Fibroblast of villous mesenchyme (primary cell): Measurements from ENCODE around the gene WNT9B. TPM values are rescaled to one million over a fixed set of nuclear protein-coding genes. Genes with fewer than 3 reads are reported as not detected.

Experiments used
- DNase-seq: peaks from one replicate; pipeline ENCODE4 v3.0.0-alpha.2; 2010; ENCODE audit warnings: low read depth
- H3K4me3 ChIP-seq: 2 replicates; pipeline ENCODE4 v1.5.1; 2011; ENCODE audit warnings: low read depth, mild to moderate bottlenecking, low read length
- CTCF ChIP-seq: IDR thresholded peaks from 2 replicates; pipeline ENCODE4 v1.5.1; 2012; ENCODE audit warnings: low read depth, mild to moderate bottlenecking, low read length; ENCODE audit not compliant: insufficient read depth
- total RNA-seq: library from RNA; depleted of rRNA; stranded (reverse); fragments of >200 nt; gene quantifications from 2 replicates; pipeline ENCODE4 v1.2.3, GENCODE V29; 2012

Gene WNT9B
- total RNA-seq, 1 donor = not detected

- DNase-seq = peak; percentile 44
These were observed 39.3 kb upstream of the WNT9B start for GRCh38 chr17:46811978-46812583.

GRCh38 chr17:46812624-46813318 is 38.6 kb upstream of the WNT9B start:
- H3K4me3 ChIP-seq = no peak overlapping the region
- no peak for DNase-seq
- TF ChIP-seq CTCF = no peak

More at GRCh38 chr17:46811978-46812583, 39.3 kb upstream of the WNT9B start:
- H3K4me3 ChIP-seq = no peak overlapping the region
- no peak for TF ChIP-seq CTCF

DNA sequence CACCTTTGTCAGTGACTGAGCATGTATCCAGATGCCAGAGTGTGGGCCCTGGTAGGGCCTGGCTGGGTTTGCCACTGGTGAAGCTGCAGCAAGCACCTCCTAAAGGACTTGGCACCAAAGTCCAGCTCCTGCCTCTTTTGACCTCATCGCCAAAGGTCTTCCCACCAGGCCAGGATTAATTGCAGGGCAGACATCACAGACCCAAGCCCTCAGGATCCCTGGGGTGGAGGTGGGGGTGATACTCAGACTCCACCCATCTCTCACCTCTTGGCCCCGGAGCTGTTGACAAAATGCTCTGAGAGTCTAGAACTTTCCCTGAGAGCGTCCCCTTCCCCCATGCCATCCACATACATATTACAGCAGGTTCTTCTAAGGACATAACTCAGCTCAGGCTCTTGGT is 37.5 kb upstream of the WNT9B start:
- TF ChIP-seq CTCF = no peak
- no peak for DNase-seq
- H3K4me3 ChIP-seq = no peak overlapping the region

- no peak for TF ChIP-seq CTCF
- no peak overlapping the region for H3K4me3 ChIP-seq
- DNase-seq = no peak
These were observed 36.9 kb upstream of the WNT9B start for GRCh38 chr17:46814446-46814845.

DNA sequence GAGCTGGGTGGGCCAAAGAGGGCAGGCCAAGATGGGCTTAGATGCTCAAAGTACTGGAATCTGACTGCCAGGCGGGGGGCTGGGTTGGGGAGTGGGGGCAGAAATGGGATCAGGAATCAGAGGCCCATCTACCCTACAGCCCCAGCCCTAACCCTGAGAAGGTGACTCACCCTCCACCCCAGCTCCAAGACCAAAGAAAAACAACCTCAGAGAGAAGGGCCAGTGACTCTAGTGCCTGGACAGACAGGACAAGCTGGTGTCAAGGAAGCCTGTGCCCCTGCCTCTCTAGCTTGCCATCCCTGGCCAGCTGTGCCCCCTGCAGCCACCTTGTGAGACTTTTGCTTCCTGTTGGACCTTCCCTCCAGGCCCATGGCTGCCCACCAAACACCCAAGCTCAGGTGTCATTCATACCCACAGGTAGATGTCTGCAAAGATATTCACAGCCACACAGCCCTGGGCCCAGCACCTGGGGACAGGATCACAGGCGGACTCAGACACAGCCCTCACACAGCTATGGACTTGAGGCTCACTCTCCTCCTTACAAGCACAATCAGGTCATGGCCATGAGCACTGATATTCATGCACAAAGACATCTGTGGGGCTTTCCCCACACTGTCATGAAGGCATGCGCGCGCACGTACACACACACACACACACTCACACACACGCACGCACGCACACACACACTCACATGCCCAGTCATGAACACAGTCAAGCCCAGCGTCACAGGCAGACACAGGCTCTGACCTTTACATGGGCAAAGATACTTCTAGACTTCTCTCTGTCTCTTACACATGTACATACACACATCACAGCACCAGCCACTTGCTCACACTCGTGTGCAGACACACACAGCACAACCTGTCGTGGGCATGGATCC is 35.7 kb upstream of the WNT9B start:
- DNase-seq = no peak
- no peak overlapping the region for H3K4me3 ChIP-seq
- TF ChIP-seq CTCF = no peak

DNA sequence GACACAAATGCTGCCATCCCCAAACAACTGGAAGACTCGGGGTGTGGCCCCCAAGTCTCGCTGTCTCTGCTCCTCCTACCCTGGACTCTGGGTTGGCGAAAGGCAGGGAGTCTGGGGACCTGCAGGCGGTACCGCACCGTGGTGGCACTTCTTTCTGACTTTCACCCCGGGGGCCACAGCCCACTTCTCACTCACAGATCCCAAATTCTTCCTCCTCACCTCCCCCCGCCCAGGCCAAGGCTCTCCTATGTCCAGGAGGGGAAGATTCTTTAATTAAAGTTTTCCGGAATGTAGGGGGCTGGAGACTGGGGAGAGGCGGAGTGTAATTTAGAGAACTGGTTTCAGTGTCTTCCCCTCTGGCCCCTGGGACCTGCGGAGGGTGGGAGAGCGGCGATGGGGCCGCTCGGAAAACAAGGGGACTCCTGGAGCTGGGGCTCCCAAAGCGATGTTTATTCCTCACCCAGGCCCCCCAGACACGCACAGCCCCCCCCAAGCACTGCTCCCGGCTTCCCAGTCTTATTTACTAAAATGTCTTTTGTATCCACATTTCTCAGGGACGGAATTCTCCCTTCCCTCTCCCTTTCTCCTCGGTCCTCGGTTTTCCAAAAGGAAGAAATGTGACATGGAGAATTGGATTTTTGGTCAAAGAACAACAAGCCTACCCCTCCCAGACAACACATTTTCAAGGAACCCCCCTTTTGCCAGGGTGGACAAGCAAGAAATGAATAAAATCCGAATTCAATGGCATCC is 34.1 kb upstream of the WNT9B start:
- H3K4me3 ChIP-seq = no peak overlapping the region
- DNase-seq = no peak
- no peak for TF ChIP-seq CTCF
